Stimulated activated CD8-positive, alpha-beta memory T cell treated with anti-CD3 and anti-CD28 coated beads, Interleukin-4, amount 100 ng/mL, for 48 hours (primary cell): Measurements from ENCODE around the gene KLF13.
"Not testable (repeated sequence)": the region's sequence is repeated elsewhere in the genome, so short reads cannot be mapped to it uniquely, and the experiment has no call there.

Experiments
- DNase-seq: peaks from one replicate; pipeline ENCODE4 v3.0.0-alpha.2; 2020

KLF13 gene

DNA sequence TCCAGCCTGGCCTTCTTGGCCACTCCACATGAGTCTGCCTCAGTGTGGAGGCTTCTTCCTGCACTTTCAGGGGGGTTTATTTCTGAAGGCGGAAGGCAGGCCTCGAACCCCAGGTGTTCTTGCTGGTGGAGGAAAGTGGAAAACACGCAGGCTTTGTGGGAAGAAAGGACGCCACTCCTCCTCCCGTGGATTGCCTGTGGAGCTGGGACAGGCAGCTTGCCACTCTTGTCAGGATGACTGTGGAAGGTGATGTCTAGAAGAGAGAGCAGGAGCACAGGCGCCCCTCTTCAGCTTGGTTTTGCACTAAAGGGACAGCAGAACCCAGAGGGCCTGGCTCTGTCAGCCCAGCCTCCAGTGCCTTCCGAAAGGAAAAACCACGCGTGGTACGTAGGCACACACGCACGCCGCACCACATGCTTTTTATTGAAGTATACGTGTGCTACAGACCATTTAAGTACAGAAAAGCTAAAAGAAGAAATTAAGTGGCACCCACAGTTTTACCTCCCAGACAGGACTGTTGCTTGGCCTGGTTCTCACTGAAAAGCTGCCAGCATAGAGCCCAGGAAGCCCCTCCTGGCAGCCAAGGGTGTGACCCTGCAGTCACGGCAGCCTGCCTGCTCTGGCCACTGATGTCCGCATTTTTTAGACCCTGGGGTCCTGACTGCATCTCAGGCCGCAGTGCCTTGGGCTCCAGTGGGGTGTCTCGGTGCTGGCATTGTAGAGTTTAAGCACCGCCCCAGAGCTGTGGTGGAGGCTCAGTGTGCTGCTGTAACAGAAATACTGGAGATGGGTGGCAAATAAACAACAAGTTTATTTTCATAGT is 21.6 kb downstream of the KLF13 start:
- no peak for DNase-seq

GRCh38 chr15:31349233-31350141 is 22.9 kb downstream of the KLF13 start:
- no peak for DNase-seq

- no peak for DNase-seq
Observed at GRCh38 chr15:31350771-31351170, 24.1 kb downstream of the KLF13 start.

DNA sequence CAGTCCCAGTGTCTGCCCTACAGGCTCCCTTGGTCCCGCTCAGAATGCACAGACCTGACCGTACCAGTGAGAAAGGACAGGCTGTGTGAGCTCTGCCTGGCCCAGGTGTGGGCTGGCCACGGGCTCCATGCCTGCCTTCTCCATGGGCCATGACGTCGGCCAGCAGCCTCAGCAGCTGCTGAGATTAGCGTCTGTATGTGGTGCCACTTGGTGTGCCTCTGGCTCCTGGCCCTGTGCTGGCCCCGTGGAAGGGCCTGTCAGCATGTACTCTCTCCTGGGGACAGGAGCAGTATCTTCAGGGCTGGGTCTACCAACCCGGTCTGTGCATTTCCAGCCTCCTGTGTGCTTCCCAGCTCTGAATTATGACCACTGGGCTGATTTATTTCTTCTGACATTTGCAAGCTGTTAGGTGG is 25.7 kb downstream of the KLF13 start:
- DNase-seq: no peak

DNA sequence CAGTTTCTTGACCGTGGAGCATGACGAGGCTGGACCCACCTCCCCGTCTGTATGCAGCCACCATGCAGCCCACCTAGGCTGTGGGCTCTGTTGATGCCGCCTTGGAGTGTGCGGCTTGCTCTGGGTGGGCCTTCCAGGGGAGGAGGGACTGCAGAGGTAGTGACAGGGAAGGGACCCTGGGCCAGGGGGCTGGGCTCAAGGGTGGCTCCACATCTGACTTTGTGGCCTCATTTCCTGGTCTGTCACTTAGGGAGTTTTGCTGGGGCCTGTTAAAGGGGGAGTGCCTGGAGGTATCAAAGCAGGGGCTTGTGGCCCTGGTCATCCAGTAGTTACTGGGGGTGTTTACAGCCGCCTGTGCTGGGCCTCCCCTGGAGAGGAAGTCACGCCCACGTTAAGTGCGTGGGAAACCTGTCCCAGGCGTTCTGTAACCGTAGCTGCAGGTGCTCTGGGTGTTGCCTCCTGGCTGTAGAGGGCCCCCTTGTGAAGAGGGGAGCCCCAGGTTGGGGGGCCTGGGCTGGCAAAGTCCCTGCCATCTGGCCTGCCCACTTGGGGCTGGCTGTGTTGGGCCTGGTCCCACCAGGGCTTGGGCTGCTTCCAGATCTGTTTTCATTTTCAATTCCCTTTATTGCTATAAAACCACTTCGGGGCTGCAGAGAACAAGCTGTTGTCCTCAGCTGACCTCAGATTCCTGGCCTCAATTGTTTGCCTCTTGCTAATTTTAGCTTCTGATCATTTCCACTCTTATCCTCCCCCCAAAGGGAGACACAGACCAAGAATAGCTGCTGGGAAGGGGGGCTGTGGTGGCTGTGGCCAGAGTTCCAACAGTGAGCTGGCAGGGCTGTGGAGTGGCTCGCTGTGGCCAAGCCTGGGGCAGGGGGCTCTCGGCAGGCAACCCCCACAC is 26.5 kb downstream of the KLF13 start:
- peak; percentile 69 for DNase-seq

DNA sequence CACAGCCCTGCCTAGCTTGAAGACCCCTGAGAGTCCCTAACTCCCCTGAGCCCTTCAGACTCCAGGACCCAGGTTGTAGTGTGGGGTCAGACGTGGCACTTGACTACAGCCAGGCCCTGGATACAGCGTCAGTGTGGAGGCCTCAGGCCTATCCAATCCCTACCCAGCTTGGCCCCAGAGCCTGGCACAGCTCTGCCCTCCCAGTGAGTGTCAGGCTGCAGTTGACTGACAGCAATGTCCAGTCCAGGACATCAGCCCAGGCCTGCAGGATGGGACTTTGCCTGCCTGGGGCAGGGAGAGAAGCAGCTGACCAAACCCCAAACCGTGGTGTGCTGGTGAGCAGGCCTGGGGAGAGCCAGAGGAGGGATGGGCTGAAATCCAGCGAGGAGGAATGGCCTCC is 27.3 kb downstream of the KLF13 start:
- DNase-seq: no peak

GRCh38 chr15:31356097-31356496 is 29.5 kb downstream of the KLF13 start:
- not testable (repeated sequence) for DNase-seq

DNA sequence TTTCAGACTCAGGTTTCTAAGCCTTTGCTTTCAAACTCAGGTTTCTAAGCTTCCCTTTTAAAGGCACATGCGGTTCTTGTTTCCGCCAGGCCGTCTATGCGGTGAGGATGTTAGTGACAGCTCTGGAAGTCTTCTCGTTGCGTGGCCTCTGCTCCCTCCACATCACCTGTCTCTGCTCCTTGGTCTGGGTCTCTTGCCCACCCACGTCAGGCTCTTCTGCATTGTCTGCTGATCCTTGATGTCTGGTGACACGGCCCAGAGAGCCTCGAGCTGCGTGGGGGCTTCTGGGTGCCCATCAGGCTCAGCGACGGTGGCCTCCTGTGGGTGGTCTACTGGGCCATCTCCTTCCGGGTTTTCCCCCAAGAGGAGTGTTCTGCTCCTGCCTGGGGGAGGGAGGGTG is 30.5 kb downstream of the KLF13 start:
- DNase-seq: no peak

DNA sequence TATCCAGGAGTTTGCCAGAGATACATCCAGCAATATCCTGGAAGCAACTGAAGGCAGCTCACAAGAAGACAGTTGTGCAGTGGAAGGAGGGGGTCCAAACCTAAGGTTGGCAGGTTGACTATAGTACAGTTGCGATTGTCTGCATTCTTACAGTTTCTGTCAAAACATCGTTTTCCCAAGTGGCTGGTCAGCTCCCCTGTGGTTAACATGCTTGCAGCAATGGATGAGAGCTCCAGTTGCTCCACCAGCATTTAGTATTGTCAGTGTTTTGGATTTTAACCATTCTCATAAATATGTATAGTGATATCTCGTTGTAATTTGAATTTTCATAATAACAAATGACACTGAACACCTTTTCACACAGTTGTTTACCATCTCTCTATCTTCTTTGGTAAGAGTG is 31.5 kb downstream of the KLF13 start:
- no peak for DNase-seq

DNA sequence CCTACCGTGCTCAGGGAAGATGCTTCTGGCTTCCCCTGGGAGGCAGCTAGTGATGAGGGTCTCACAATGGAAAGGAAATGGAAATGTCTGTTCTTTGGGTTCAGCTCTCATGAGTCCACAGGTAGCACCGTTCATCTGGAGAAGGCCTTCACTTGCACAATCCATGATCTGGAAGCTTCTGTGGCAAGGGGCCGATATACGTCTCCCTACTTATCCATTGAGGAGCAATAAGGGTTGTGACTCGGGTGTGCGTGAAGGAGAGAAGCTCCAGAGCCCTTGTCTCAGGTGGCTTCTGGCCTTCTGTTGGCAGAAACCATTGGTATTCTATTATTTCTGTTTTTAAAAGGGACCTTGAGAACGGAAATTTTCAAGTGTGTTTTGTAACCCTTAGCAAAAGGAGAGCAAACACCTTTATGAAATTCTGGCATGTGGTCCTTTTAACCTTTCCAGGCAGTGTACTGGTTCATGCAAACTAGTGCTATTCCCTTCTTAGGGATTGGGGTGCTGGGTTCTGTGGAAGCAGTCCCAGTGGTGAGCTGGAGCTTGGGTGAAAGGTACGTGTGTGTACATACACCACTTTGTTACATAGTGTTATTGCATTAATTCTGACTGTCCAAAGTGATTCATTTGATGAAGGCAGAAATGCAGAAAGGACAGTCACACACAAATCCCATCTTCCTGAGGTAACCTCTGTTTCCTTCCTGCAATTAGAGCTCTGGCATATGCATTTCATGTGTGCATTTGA is 32.5 kb downstream of the KLF13 start:
- DNase-seq: no peak

DNA sequence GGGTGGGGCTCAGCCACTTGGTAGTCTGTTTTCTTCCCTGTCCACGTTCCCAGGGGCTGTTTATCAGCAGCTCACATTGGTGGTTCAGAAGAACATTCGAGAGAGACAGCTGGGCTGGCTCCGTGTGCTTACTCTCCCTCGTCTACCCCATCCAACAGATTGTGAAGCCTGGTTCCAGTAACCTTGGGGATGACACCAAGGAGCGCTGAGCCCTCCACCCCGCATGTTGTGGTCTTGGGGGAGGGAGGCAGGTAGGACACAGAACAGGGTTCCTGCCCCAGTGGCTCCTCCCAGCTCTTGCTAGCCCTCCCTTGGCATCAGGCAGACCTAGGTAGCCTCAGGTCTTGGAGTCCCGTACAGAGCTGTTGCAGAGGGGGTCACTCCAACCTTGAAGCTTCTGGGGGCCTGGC is 33.1 kb downstream of the KLF13 start:
- no peak for DNase-seq

GRCh38 chr15:31360158-31360561 is 33.5 kb downstream of the KLF13 start:
- DNase-seq: no peak

GRCh38 chr15:31360843-31361763 is 34.5 kb downstream of the KLF13 start:
- peak; percentile 71 for DNase-seq

GRCh38 chr15:31361764-31362515 is 35.3 kb downstream of the KLF13 start:
- no peak for DNase-seq

DNA sequence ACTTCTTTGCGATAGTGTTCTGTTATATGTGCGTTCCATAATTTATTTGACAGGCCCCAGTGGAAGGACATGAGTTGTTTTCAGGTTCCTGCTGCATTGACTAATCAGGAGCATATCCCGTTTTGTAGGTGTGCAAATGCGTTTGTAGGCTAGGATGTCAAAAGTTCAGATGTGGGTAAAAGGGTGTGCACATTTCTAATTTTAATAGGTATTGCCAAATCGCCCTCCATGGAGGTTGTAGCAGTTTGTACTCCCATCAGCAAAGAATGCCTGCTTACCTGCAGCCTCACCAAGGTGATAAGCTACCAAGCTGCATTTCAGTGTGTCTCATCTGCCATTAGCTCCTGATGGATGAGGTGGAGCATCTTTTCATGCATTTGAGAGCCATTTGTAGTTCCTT is 36.3 kb downstream of the KLF13 start:
- DNase-seq: no peak

GRCh38 chr15:31364301-31365031 is 37.8 kb downstream of the KLF13 start:
- DNase-seq: no peak

DNA sequence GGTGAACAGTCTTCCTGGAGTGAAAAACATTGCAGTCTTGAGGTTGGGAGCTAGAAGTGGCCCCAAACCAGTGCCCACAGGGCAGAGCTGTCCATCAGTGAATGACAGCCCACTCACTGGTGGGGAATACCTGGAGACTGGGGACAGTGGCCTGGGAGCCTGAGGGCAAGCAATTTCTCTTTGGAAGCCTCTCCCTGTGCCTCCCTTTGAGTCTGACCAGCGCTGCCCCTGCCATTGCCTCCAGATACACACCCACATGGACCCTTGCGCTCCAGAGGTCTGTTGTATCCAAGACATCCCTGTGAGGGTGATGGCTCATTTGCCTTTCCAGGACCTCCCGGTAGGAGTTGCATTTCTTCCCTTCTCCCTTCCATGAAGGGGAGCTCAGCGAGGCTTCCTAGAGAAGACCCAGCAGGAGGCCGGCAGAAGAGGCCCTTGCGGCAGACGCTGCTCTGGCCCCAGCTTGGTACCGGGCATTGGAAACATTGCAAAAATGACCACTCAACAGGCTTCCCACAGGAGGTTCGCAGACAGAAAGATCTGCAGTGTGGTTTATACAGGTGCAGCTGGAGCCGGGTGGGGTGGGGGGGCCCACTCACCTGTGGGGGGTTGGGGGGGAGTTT is 38.5 kb downstream of the KLF13 start:
- no peak for DNase-seq

- peak; percentile 87 for DNase-seq
Observed at GRCh38 chr15:31365655-31366127, 39.1 kb downstream of the KLF13 start.
